Muscle of back (tissue), 11 donors: ENCODE measurements around the gene KRT86. TPM values are rescaled to one million over a fixed set of nuclear protein-coding genes. Genes with fewer than 3 reads are reported as not detected.
"Not testable (repeated sequence)": the region's sequence is repeated elsewhere in the genome, so short reads cannot be mapped to it uniquely, and the experiment has no call there.

Experiments
- DNase-seq, 3 donors: peaks; one replicate each; pipeline versions ENCODE4 v3.0.0 to v3.0.0-alpha.2; 2013
- polyA plus RNA-seq, 10 donors: library from polyadenylated mRNA; unstranded; fragments of 120-200 nt; gene quantifications; one replicate each; pipeline ENCODE4 v1.2.1, GENCODE V29; 2013; ENCODE audit not compliant: insufficient read length in 10 of 10

The KRT86 gene
- polyA plus RNA-seq, 10 donors = 0.15 to 0.52 (median 0.28) TPM; not detected in 2

- DNase-seq = no peak
Measured at GRCh38 chr12:52267699-52268098, 6.7 kb upstream of the KRT86 start.

- DNase-seq = no peak
Measured at GRCh38 chr12:52268212-52268611, 6.2 kb upstream of the KRT86 start.

GRCh38 chr12:52270541-52271070 is 3.8 kb upstream of the KRT86 start:
- DNase-seq = no peak

GRCh38 chr12:52271158-52271557 is 3.3 kb upstream of the KRT86 start:
- DNase-seq = no peak

GRCh38 chr12:52275686-52276085 is 1.2 kb downstream of the KRT86 start:
- no peak for DNase-seq

GRCh38 chr12:52277486-52278245 is 3.2 kb downstream of the KRT86 start:
- peak in 1 of 3 donors; percentile 32 for DNase-seq

GRCh38 chr12:52278575-52279421 is 4.4 kb downstream of the KRT86 start:
- peak; percentile 57 to 86 (median 78) for DNase-seq

GRCh38 chr12:52279422-52280318 is 5.2 kb downstream of the KRT86 start:
- DNase-seq = no peak

- peak in 2 of 3 donors; percentile 30 to 77 for DNase-seq
Measured at GRCh38 chr12:52280319-52280795, 5.9 kb downstream of the KRT86 start.

- DNase-seq = peak in 1 of 3 donors; percentile 94
Measured at GRCh38 chr12:52280796-52281560, 6.5 kb downstream of the KRT86 start.

- DNase-seq = no peak
Measured at GRCh38 chr12:52284562-52285171, 10.2 kb downstream of the KRT86 start.

- DNase-seq = peak in 1 of 3 donors; percentile 52
Measured at GRCh38 chr12:52285172-52285745, 10.8 kb downstream of the KRT86 start.

GRCh38 chr12:52285851-52286530 is 11.5 kb downstream of the KRT86 start:
- no peak for DNase-seq

- not testable (repeated sequence) for DNase-seq
Measured at GRCh38 chr12:52286857-52287785, 12.7 kb downstream of the KRT86 start.

GRCh38 chr12:52287816-52288805 is 13.7 kb downstream of the KRT86 start:
- not testable (repeated sequence) for DNase-seq

GRCh38 chr12:52290483-52291134 is 16.2 kb downstream of the KRT86 start:
- not testable (repeated sequence) for DNase-seq
